Ishikawa (cell line): ENCODE data around the gene TMEM209.

Source experiments
- EP300 ChIP-seq: IDR thresholded peaks from 2 replicates; pipeline ENCODE4 v1.6.1; 2012; ENCODE audit warnings: borderline replicate concordance
- TEAD4 ChIP-seq: IDR thresholded peaks from 2 replicates; pipeline ENCODE4 v1.6.1; 2012
- USF1 ChIP-seq: IDR thresholded peaks from 2 replicates; pipeline ENCODE4 v1.6.1; 2012
- YY1 ChIP-seq: IDR thresholded peaks from 2 replicates; pipeline ENCODE4 v1.6.1; 2012; ENCODE audit warnings: low read depth

- TF ChIP-seq TEAD4, result no peak
- no peak for TF ChIP-seq USF1
- TF ChIP-seq EP300, result no peak
- no peak for TF ChIP-seq YY1
These were observed 72.0 kb downstream of the TMEM209 start for GRCh38 chr7:130133029-130133782.
